GM18870 (cell line): ENCODE measurements around the gene FIGNL1.
A peak's percentile ranks its signal among the peaks of the same experiment; 100 is the strongest.

Source experiments
- ATAC-seq: cut with Tn5 transposase; IDR thresholded peaks from one replicate; pipeline ENCODE4 v1.9.1; 2021; ENCODE audit warnings: moderate library complexity; ENCODE audit not compliant: unreplicated experiment

Gene FIGNL1

GRCh38 chr7:50431316-50431715 is 18.8 kb downstream of the FIGNL1 start:
- ATAC-seq, result no peak

GRCh38 chr7:50428911-50429310 is 21.2 kb downstream of the FIGNL1 start:
- ATAC-seq, result no peak

- ATAC-seq, result no peak
Observed at GRCh38 chr7:50427518-50427917, 22.6 kb downstream of the FIGNL1 start.

GRCh38 chr7:50426280-50427045 is 23.7 kb downstream of the FIGNL1 start:
- ATAC-seq, result no peak

- no peak for ATAC-seq
Observed at GRCh38 chr7:50425318-50425717, 24.8 kb downstream of the FIGNL1 start.

- no peak for ATAC-seq
Observed at GRCh38 chr7:50423860-50424259, 26.3 kb downstream of the FIGNL1 start.

- no peak for ATAC-seq
Observed at GRCh38 chr7:50422858-50423257, 27.3 kb downstream of the FIGNL1 start.

- ATAC-seq, result no peak
Observed at GRCh38 chr7:50421043-50421442, 29.1 kb downstream of the FIGNL1 start.

GRCh38 chr7:50418526-50419290 is 31.4 kb downstream of the FIGNL1 start:
- ATAC-seq, result no peak

- peak; percentile 87 for ATAC-seq
Observed at GRCh38 chr7:50418086-50418515, 32.0 kb downstream of the FIGNL1 start.

GRCh38 chr7:50416527-50417182 is 33.5 kb downstream of the FIGNL1 start:
- peak; percentile 86 for ATAC-seq

- no peak for ATAC-seq
Observed at GRCh38 chr7:50415844-50416364, 34.2 kb downstream of the FIGNL1 start.

- no peak for ATAC-seq
Observed at GRCh38 chr7:50413561-50413960, 36.6 kb downstream of the FIGNL1 start.

- ATAC-seq, result no peak
Observed at GRCh38 chr7:50412973-50413372, 37.2 kb downstream of the FIGNL1 start.

GRCh38 chr7:50411332-50411731 is 38.8 kb downstream of the FIGNL1 start:
- ATAC-seq, result no peak

GRCh38 chr7:50409856-50410745 is 40.0 kb downstream of the FIGNL1 start:
- peak; percentile 62 for ATAC-seq

GRCh38 chr7:50406935-50407334 is 43.2 kb downstream of the FIGNL1 start:
- no peak for ATAC-seq

GRCh38 chr7:50405221-50405620 is 44.9 kb downstream of the FIGNL1 start:
- no peak for ATAC-seq

GRCh38 chr7:50404392-50404791 is 45.8 kb downstream of the FIGNL1 start:
- ATAC-seq, result no peak

GRCh38 chr7:50400114-50400513 is 50.0 kb downstream of the FIGNL1 start:
- ATAC-seq, result no peak
